RWPE2 (cell line): Measurements from ENCODE around the gene KHDC4.
A peak's percentile ranks its signal among the peaks of the same experiment; 100 is the strongest.

ENCODE experiments used
- ATAC-seq: fragments of 200-7000 bp; cut with Tn5 transposase; 3 replicates; pipeline ENCODE4 v1.9.1; 2021; ENCODE audit warnings: low read depth
- DNase-seq: peaks from one replicate; pipeline ENCODE4 v3.0.0-alpha.2; 2020; ENCODE audit warnings: low spot score
- H3K27ac ChIP-seq: fragments of 450-650 bp; 2 replicates; pipeline ENCODE4 v1.5.1; 2017; ENCODE audit warnings: mild to moderate bottlenecking; ENCODE audit not compliant: poor library complexity, severe bottlenecking
- H3K27me3 ChIP-seq: fragments of 250-450 bp; sonication (Bioruptor Pico); 2 replicates; pipeline ENCODE4 v1.5.1; 2021; ENCODE audit warnings: mild to moderate bottlenecking, moderate library complexity; ENCODE audit not compliant: insufficient read depth, poor library complexity, severe bottlenecking
- H3K36me3 ChIP-seq: fragments of 250-450 bp; sonication (Bioruptor Pico); 2 replicates; pipeline ENCODE4 v1.5.1; 2020; ENCODE audit warnings: low read depth, mild to moderate bottlenecking, moderate library complexity
- H3K4me1 ChIP-seq: fragments of 250-450 bp; sonication (Bioruptor Pico); 2 replicates; pipeline ENCODE4 v1.5.1; 2021; ENCODE audit warnings: mild to moderate bottlenecking, moderate library complexity; ENCODE audit not compliant: insufficient read depth, poor library complexity, severe bottlenecking
- H3K4me3 ChIP-seq: fragments of 250-450 bp; sonication (Bioruptor Pico); 2 replicates; pipeline ENCODE4 v1.5.1; 2021; ENCODE audit warnings: mild to moderate bottlenecking, moderate library complexity; ENCODE audit not compliant: severe bottlenecking
- H3K9me3 ChIP-seq: fragments of 250-450 bp; sonication (Bioruptor Pico); 2 replicates; pipeline ENCODE4 v1.5.1; 2021; ENCODE audit warnings: mild to moderate bottlenecking, moderate library complexity; ENCODE audit not compliant: severe bottlenecking
- TF ChIP-seq, protein P1 (sequence below): fragments of 450-650 bp; IDR thresholded peaks from one replicate; pipeline ENCODE4 v1.5.1; 2017; ENCODE audit warnings: mild to moderate bottlenecking, moderate library complexity; ENCODE audit not compliant: poor library complexity, severe bottlenecking

Gene KHDC4

DNA sequence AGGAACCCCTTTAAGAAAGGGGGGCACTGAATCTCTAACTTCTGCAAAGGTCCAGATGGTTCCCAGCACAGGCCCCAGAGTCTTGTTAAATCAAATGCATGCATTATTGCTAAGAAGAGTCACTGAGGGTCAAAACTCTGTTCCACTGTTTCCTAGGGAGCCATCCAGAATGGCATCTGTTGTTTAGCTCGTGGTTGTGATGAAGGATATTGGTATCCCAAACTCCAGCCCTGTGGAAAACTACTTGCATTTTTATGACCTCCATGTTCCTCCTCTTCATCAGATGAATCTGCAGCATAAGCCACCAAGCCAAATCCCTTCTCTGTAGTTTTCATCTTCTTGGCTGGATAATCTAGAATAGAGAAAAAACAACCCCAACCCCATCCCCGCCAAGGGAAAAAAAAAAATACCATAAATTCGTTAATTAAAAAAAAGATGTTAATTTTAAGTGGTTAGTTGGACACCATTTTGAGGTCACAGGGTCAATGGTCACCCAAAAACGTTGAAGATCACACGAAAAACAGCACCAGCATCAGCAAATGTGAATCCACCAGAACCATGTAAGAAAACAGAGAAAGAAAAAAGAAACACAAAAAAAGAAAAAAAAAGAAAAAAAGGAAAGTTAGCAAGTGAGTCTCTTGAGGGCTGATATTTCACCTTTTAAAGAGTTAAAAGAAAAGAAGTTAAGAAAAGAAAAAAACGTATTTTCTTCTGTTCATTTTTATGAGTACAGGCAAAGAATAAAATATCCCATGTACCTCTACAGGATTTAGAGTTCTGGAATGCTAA is 20.1 kb downstream of the KHDC4 start:
- H3K4me3 ChIP-seq: no peak overlapping the region
- H3K27me3 ChIP-seq: no peaks in the 10 kb centered on the region
- H3K36me3 ChIP-seq: peaks cover 83% of the 10 kb centered on the region
- no peak for ATAC-seq
- H3K27ac ChIP-seq: no peak overlapping the region
- DNase-seq: no peak
- peaks cover 8% of the 10 kb centered on the region for H3K4me1 ChIP-seq
- no peaks in the 10 kb centered on the region for H3K9me3 ChIP-seq
- TF ChIP-seq, protein P1, sequence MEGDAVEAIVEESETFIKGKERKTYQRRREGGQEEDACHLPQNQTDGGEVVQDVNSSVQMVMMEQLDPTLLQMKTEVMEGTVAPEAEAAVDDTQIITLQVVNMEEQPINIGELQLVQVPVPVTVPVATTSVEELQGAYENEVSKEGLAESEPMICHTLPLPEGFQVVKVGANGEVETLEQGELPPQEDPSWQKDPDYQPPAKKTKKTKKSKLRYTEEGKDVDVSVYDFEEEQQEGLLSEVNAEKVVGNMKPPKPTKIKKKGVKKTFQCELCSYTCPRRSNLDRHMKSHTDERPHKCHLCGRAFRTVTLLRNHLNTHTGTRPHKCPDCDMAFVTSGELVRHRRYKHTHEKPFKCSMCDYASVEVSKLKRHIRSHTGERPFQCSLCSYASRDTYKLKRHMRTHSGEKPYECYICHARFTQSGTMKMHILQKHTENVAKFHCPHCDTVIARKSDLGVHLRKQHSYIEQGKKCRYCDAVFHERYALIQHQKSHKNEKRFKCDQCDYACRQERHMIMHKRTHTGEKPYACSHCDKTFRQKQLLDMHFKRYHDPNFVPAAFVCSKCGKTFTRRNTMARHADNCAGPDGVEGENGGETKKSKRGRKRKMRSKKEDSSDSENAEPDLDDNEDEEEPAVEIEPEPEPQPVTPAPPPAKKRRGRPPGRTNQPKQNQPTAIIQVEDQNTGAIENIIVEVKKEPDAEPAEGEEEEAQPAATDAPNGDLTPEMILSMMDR: no peak

- Histone ChIP-seq H3K27me3 (no peaks in the 10 kb centered on the region), H3K27ac (peak overlapping the region; percentile 73), H3K4me1 (peaks cover 8% of the 10 kb centered on the region), H3K4me3 (no peak overlapping the region), H3K36me3 (peaks cover 85% of the 10 kb centered on the region), H3K9me3 (no peaks in the 10 kb centered on the region)
- ATAC-seq: 0 out of 3 replicates have a peak, but pooled peaks have one; percentile 2
- TF ChIP-seq, protein P1: no peak
- no peak for DNase-seq
These were observed 22.1 kb downstream of the KHDC4 start for GRCh38 chr1:155912056-155912536.

GRCh38 chr1:155911156-155912055 is 22.8 kb downstream of the KHDC4 start, which contains the start of gene RIT1:
Gene RIT1, minus strand, starts transcription at chr1:155911349. Its CDS starts 588 bp downstream, at chr1:155910761.
- TF ChIP-seq, protein P1: no peak
- Histone ChIP-seq H3K4me3 (peak within 1 kb of the TSS; percentile 36), H3K27ac (peak within 1 kb of the TSS; percentile 73), H3K36me3 (peaks cover 85% of the 10 kb centered on the region), H3K27me3 (no peaks in the 10 kb centered on the region), H3K4me1 (peaks cover 8% of the 10 kb centered on the region), H3K9me3 (no peaks in the 10 kb centered on the region)
- ATAC-seq: peak; percentile 86
- DNase-seq: peak; percentile 80

- Histone ChIP-seq H3K27ac (peak overlapping the region; percentile 73), H3K36me3 (peaks cover 85% of the 10 kb centered on the region), H3K4me3 (peak overlapping the region; percentile 36), H3K27me3 (no peaks in the 10 kb centered on the region), H3K9me3 (no peaks in the 10 kb centered on the region), H3K4me1 (peaks cover 8% of the 10 kb centered on the region)
- DNase-seq (no peak), ATAC-seq (peak; percentile 41)
- TF ChIP-seq, protein P1: peak; percentile 18
These were observed 23.5 kb downstream of the KHDC4 start for GRCh38 chr1:155910621-155911121.
